IPS-11a (cell line): Measurements from ENCODE around the gene SEC22A.

Experiments
- H3K4me3 ChIP-seq: one replicate; pipeline ENCODE4 v1.5.1; 2013; ENCODE audit warnings: low read depth, low read length, control low read depth

Gene SEC22A

DNA sequence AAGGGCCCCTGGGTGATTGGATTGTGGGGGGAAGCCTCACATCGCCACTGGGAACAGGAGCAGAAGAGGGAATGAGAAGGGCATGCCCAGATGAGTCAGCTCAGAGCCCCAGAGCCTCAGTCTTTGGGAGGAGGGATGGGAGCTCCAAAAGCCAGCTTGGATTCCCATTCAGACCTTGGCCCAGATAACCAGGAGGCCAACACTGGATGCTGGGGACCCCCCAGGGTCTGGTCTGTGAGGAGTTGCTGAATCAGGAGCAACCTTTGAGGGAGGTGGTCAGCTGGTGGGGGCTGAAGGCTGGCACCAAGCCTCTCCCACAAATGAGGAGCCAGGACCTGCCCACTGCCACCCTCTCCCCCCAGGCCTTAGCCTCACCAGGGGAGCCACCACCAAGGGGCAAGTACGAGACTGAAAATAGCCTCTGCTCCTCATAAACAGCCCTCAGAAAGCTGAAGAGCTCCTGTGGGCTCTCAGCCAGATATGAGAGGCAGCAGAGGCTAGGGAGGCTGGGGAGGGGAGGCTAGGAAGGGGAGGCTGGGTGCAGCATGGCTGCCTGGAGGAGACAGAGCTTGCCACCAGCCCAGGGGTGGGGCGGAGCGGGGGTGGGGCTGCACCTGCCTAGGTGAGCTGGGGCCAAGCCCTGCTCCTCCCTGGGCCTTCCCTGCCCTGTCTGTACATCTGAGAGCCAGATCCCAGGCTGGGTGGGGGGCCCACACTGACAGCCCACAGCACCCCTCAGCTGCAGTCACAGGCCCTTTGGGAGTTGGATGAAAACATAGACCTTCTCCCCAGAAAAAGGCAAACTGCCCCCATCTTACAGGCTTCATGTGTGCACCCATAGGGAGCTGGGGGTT, 99.8 kb downstream of the SEC22A start:
- H3K4me3 ChIP-seq = no peak overlapping the region

DNA sequence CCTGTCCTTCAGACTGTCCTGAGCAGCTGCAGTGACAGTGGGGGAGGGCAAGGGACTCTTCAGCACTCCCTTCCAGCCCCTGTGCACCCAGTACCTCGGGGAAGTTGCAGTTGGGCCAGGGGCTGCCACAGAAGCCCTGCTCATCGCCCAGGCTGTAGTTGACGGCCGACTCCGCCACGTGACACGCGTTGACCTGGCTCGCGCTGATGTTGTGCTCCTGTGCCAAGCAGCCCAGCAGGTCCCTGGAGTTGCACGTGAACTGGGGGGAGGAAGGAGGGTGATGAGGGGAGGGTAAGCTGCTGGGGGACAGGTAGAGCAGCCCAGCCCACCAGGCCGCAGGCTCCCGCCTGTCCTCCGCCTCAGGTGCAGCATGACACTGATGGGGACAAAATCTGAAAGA, 101.2 kb downstream of the SEC22A start:
- no peak overlapping the region for H3K4me3 ChIP-seq

DNA sequence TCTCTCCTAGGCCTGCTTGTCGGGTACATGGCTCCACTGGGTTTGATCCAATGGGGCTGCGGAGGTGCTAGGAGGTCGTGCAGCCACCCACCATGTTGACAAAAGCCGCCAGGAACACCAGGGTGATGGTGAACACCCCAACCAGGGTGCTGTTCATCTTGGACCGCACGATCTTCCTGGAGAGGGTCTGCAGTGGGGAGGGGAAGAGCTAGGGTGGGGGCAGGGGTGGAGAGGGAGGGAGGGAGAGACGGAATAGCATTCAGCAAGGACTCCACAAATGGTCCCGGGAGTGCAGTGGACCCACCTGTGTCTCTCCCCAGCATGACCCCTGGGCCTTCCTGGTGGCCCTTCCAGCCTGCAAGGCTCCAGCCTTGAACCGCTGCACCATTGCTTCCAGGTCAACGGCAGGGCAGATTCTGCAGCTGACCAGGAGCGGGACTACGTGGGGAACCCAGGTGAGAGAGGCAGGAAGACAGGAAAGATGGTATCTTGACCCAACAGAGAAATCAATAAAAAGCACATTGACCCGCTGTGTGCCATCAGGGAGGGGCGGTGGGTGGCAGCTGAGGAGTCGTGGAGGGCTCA, 102.3 kb downstream of the SEC22A start:
- H3K4me3 ChIP-seq = no peak overlapping the region

DNA sequence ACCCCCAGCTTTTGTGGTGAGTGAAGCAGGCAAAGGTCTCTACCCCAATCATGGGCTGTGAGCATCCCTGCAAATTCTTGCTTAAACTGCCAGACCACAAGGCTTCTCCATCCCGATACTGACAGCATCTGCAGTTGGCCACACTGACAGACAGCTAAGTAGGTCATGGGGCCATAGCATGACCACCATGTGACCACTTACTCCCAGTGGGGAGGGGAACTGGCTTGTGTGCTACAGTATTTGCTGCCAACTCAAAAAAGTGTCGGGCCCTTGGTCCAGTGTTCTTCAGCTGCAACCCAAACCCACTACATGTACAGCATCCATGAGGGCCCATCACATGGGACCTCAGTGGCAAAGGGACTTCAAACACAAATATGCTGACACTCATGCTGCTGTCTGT, 103.4 kb downstream of the SEC22A start:
- H3K4me3 ChIP-seq = no peak overlapping the region

DNA sequence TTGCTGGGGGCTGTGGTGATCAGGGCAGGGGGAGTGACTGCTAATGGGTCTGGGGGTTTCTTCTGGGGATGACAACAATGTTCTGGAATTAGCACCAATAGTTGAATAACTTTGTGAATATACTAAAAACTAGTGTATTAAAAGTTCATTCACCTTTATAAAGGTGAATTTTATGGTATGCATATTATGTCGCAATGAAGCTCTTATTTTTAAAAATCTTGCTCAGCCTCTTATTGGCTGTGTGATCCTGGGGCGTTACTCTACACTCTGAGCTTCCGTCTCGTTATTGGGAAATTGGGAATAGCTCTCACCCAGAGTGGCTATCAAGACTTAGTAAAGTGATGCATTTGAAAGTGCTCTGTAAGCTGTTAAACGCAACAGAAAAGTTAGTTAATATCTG, 105.3 kb downstream of the SEC22A start:
- no peak overlapping the region for H3K4me3 ChIP-seq

DNA sequence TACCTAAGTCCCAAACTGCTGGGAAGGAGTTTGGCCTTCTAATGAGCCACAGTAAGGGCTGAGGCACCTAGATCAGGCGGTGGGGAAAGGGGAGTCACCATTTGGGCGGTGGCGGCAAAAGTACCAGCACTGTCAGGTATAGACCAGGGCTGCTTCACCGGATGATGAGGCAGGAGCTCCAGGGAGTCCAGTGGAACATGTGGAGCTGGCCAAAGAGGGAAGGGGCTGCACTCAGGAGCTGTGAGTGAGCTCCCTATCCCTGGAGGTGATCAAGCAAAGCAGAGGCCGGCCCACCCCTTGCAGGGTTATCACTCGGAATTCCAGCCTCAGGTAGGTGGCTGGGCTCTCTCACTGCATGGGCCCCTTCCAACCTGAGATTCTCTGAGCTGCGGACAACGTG, 108.4 kb downstream of the SEC22A start:
- H3K4me3 ChIP-seq = no peak overlapping the region

DNA sequence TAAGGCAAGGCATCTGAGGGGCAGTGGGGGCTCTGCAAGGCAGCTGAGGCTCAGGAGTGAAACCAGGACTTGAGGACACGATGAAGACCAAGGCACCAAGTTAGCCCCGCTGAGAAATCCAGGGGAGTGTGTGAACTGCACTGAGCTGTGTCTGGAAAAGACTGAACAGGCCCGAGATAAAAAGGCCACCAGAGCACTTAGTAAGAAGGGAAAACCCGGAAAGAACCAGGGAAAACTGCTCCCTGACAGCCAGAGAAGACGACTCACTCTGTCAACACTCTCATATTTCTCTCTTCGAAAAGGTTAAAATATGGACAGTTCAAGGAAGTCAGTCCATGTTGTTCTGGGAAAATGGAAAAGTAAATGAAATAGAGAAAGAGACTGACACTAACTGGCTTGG, 109.0 kb downstream of the SEC22A start:
- no peak overlapping the region for H3K4me3 ChIP-seq

DNA sequence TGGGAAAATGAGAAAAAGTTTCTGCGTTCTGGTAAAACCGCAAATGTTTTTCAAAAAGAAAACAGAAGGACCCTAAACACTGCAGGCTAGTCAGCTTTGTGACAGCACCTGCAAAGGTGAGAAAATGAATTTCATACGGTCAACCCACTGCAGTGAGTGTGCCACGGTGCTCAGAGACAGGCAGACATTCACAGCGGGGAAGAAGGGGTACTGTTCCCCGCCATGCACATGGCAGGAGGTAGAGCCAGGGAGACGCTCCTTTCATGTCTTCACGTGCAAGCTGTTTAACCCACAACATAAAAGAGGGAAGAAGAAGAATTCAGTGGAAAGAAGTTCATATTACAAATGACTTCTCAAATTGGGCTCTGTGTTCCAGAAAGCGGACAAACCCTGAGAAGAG, 109.5 kb downstream of the SEC22A start:
- H3K4me3 ChIP-seq = no peak overlapping the region

DNA sequence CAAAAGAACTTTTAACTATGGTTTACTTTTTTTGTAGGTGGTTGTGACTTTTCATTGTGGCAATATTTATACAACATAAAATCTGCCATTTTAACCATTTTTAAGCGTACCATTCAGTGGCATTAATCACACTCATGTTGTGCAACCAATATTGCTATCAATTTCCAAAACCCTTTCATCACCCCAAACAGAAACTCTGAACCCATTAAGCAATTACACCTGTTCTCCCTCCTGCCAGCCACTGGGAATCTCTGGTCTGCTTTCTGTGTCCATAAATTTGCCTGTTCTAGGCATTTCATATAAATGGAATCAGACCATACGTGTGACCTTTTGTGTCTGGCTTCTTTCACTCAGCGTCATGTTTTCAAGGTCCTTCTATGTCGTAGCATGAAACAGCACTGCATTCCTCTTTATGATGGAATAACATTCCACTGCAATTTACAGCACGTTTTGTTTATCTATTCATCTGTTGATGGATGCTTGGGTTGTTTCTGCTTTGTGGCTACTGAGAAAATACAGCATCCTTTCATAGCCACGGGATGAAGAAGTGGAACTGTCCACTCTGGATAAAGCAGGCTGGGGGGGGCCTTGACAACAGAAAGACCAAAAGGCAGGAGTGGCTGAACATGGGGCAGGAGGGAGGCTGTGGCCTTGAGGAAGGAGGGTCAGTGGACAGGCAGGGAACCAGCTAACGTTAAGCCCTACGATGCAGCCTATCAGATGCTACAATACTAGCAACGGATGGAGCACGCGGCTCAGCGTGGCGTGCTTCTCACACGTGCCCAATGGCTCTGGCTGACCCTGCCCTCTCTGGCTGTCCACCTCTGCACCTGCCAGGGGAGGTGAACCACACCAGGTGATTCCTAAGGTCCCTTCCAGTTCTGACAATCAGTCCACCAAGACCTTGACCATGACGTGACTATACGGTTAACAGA, 110.9 kb downstream of the SEC22A start:
- no peak overlapping the region for H3K4me3 ChIP-seq

DNA sequence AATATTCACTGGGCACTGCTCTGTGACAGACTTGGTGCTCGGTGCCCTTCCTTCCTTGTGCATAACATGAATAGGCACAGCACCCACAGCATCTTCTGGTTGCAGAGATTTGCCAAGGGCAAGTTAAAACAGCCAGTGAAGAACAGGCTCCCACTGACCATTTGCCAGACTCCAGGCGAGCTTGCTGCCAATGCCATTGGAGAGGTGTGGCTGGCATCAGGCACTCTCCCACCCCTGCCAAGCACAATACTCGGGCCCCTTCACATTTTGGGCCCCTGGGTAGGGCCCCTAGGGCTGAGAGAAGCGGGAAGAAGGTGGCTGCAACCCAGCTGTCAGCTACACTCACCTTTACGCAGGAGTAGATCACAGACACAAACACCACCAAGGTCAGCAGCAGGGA, 112.1 kb downstream of the SEC22A start:
- no peak overlapping the region for H3K4me3 ChIP-seq

DNA sequence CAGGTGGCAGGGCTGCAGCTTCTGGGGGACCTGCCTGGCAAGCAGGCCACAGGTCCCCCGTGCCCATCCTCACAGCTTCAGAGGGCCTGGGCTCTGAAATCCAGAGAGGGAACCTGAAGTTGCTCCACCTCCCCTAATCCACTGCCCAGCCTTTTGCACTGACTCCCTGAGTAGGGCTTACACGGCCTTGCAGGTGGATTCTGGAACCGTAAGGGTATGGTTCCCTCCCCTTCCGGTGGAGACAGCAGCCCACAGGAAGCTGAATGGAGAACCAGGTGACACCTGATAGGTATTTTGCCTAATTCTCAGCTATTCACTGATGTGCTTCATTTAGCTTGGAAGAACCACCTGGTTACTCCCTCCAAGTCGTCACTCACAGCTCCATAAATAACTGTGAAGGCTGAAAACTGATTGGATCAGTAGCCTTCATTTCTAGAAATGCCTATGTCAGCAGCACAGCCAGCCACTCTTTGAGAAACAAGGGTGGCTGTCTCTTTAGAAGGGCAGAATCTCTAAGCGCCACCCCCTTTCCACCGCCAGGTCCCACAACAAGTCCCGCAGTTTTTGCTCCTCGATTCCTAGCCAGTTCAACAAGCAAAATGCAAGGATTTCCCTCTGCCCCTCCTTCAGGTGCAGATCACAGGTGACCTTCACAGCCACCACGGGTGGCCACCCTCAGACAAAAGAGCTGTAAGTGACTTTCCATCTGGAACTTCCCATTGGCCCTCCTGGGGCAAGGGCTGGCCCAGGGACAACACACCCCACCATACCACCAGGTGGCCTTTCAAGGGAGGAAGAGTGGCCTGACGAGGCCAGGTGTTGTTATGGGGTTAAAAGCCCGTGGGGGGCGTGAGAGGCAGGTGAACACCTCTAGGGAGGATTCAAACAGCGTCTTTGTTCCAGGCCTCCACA, 112.9 kb downstream of the SEC22A start:
- H3K4me3 ChIP-seq = no peak overlapping the region

DNA sequence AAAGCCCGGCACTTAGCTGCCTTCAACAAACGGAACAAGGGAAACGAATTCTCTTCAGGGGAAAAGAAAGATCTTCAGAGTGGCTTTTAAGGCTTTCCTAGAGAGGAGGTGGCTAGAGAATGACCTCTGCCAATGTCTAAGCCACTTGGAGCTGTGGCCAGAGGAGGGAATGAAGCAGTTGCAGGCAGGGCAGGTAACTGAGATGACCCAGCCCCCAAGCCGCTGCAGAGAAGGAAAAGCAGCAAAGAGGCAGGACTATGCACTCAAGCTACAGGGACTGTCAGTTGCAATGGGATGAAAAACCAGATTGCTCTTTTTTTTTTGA, 113.5 kb downstream of the SEC22A start:
- no peak overlapping the region for H3K4me3 ChIP-seq

DNA sequence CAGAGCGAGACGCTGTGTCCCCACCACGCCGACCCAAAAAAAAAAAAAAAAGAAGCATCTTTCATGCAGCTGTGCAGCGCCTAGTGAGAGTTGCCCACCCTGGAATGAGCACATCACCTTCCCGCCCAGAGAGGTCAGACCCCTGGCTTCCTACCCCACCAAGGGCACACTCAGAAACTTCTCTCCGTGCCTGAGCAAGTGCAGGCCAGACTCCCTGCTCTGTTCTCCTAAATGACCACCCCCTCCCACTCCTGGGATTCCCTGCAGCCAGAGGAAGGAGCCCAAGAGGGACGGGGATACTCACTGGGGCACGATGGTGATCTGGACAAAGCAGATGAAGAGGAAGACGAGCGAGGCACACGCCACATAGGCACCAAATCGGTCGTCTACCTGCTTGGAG, 116.0 kb downstream of the SEC22A start:
- H3K4me3 ChIP-seq = no peak overlapping the region

DNA sequence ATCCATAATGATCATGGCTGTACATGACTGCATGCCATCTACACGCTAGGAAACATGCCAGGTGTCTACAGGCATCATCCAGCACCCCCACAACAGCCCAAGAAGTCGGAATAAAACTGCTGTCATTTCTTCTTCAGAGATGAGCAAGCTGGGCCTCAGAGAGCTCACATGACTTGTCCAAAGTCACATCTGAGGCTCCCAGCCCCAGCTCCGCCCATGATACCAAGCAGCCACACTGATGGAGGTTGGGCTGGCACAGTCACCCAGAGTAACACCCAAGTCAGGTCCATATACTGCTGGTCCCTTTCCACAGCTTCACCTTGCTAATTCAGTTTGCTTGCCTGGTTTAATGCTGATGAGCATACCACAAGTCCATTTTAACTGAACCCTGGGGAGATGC, 116.6 kb downstream of the SEC22A start:
- no peak overlapping the region for H3K4me3 ChIP-seq

DNA sequence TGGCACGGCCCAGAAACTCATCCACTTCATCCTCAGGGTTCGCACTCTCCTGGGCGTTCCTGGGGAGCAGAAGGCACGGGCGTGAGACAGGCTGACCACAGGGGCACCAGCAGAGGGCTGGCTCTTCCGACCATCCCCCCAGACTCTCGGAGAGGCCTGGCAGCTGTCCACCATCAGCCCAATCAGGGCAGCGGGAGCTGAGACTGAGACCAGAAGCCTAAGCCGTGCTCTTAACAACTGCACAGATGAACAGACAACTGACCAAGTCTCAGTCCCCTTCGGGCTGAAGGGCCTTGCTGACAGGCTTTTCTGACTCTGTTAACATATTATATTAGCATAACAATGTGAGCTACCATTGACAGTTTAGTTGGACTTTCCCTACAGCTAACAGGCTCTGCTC, 118.0 kb downstream of the SEC22A start:
- no peak overlapping the region for H3K4me3 ChIP-seq

DNA sequence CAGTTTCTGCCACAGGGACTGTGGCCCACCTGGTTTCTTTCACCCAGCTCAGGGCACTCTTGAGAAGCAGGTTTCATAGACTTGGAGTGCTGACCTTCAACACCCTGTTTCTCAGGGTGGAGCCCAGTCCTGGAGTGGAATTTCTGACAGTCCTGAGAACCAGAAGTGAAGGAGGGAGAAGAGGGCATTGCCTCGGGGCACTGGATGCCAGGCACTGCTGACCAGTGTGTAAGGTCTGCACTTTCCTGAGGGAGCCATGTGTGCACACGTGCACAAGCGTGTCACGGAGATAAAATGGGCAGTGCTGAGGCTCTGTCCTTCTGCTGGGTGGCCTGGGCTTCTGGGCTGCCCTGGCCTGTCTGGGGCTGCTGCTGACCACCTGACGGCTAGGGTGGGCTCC, 118.5 kb downstream of the SEC22A start:
- H3K4me3 ChIP-seq = no peak overlapping the region

DNA sequence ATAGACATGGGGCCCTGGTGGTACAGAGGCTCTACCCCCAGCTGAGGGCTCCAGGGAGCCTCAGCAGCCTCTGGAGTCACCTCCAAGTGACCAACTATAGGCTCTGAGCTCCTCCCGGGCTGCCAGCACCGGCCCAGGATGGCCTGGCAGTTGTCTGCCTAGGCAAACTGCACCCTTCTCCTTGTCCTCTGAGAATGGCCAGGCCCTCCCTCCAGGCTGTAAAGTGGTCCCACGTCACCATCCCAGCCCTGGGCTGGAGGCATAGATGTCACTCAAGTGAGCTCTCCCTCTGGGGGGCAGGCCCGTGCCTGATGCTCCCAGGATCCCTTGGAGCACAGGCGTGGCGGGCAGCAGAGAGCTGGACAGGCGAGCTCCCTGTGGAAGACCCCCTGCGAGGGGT, 120.1 kb downstream of the SEC22A start:
- H3K4me3 ChIP-seq = no peak overlapping the region

DNA sequence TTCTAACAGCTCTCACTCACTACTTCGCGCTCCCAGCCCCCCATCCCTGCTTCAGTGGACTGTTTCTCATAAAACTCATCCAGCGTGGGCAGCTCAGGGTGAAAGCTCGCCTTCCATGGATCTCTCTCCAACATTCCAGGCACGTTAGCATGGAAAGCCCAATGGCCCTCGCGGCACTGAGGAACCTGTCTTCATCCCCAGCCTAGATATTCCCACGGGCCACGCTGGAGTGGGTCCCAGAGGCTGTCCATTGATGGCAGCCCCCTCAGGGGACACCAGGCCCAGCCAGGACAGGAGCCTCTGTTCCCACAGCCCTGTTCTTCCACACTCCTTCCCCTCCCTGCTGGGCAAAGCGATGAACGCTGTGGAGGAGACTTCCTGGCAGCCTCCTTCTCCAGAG, 121.1 kb downstream of the SEC22A start:
- H3K4me3 ChIP-seq = no peak overlapping the region
